PC-3 (cell line): ENCODE results near the gene SHISA6. TPM values are rescaled to one million over a fixed set of nuclear protein-coding genes. Genes with fewer than 3 reads are reported as not detected.

Experiments
- ATAC-seq: fragments of 200-7000 bp; cut with Tn5 transposase; 2 replicates; pipeline ENCODE4 v1.9.1; 2020; ENCODE audit warnings: mild to moderate bottlenecking, moderate library complexity
- BruUV-seq: library from RNA; stranded (reverse); fragments of 400-500 nt; replicated peaks from 2 replicates; lab custom pipeline; 2021; lab: Mats Ljungman, UMichigan
- CTCF ChIA-PET: fragments of 300-600 bp; sonication (Branson Sonifier 250); formaldehyde crosslinking; loops from one replicate; lab custom pipeline; 2022; ENCODE audit warnings: antibody characterized with exemption; lab: Charles Lee
- POLR2A ChIA-PET: fragments of 300-600 bp; sonication (Branson Sonifier 250); formaldehyde crosslinking; loops from one replicate; lab custom pipeline; 2022; ENCODE audit warnings: antibody characterized with exemption; ENCODE audit not compliant: unreplicated experiment; lab: Charles Lee
- DNase-seq: peaks from one replicate; pipeline ENCODE4 v3.0.0-alpha.2; 2015
- H2AFZ ChIP-seq: fragments of 300-600 bp; sonication (generic); 2 replicates; pipeline ENCODE4 v1.6.0; 2016; ENCODE audit warnings: antibody characterized with exemption, low read length
- H3F3A ChIP-seq: fragments of 300-600 bp; sonication (generic); one replicate; pipeline ENCODE4 v1.6.0; 2017; ENCODE audit warnings: antibody characterized with exemption, low read length, control low read depth, mild to moderate bottlenecking; ENCODE audit not compliant: unreplicated experiment
- H3K27ac ChIP-seq: fragments of 300-600 bp; sonication (generic); 2 replicates; pipeline ENCODE4 v1.5.1; 2016; ENCODE audit warnings: mild to moderate bottlenecking, low read length
- H3K27me3 ChIP-seq: fragments of 300-600 bp; sonication (generic); 2 replicates; pipeline ENCODE4 v1.6.1; 2016; ENCODE audit warnings: low read length, mixed read lengths
- H3K36me3 ChIP-seq: fragments of 300-600 bp; sonication (generic); 2 replicates; pipeline ENCODE4 v1.6.1; 2016; ENCODE audit warnings: low read depth, mixed run types, low read length, mixed read lengths
- H3K4me1 ChIP-seq: fragments of 300-600 bp; sonication (generic); 2 replicates; pipeline ENCODE4 v1.5.1; 2016; ENCODE audit warnings: low read length; ENCODE audit not compliant: insufficient read depth
- H3K4me2 ChIP-seq: fragments of 300-600 bp; sonication (generic); 2 replicates; pipeline ENCODE4 v1.6.0; 2016; ENCODE audit warnings: low read length
- H3K4me3 ChIP-seq: fragments of 300-600 bp; sonication (generic); 2 replicates; pipeline ENCODE4 v1.5.1; 2016; ENCODE audit warnings: mild to moderate bottlenecking, low read length, mixed read lengths
- H3K79me2 ChIP-seq: fragments of 300-600 bp; sonication (generic); 2 replicates; pipeline ENCODE4 v1.6.1; 2017; ENCODE audit warnings: low read length, mixed read lengths
- H3K9ac ChIP-seq: fragments of 300-600 bp; sonication (generic); 2 replicates; pipeline ENCODE4 v1.6.0; 2016; ENCODE audit warnings: mild to moderate bottlenecking, low read length
- H3K9me2 ChIP-seq: fragments of 300-600 bp; sonication (generic); replicated peaks from 2 replicates; pipeline ENCODE4 v1.6.1; 2016; ENCODE audit warnings: mixed run types, low read length, mixed read lengths
- H3K9me3 ChIP-seq: fragments of 300-600 bp; sonication (generic); 2 replicates; pipeline ENCODE4 v1.6.1; 2016; ENCODE audit warnings: low read length, mixed read lengths
- H4K20me1 ChIP-seq: fragments of 300-600 bp; sonication (generic); 2 replicates; pipeline ENCODE4 v1.6.1; 2016; ENCODE audit warnings: low read length, mixed read lengths
- EZH2 ChIP-seq: fragments of 300-600 bp; sonication (generic); IDR thresholded peaks from one replicate; pipeline ENCODE4 v1.6.1; 2017; ENCODE audit warnings: antibody characterized with exemption, mild to moderate bottlenecking, low read length; ENCODE audit not compliant: unreplicated experiment
- EZH2phosphoT487 ChIP-seq: fragments of 300-600 bp; sonication (generic); IDR thresholded peaks from 2 replicates; pipeline ENCODE4 v1.6.1; 2018; ENCODE audit warnings: mild to moderate bottlenecking, antibody characterized with exemption, low read length, borderline replicate concordance
- intact Hi-C: fragments of 100-400 bp; cut with micrococcal nuclease; formaldehyde crosslinking; loops from 2 replicates; pipeline ENCODE4 v1.9.0; 2023
- total RNA-seq: library from RNA; depleted of rRNA; stranded (reverse); fragments of >200 nt; gene quantifications from 2 replicates; pipeline ENCODE4 v1.2.3, GENCODE V29; 2014
- TF ChIP-seq, protein P1 (sequence below): fragments of 300-600 bp; sonication (generic); conservative IDR thresholded peaks from 2 replicates; pipeline ENCODE4 v1.5.1; 2017; ENCODE audit warnings: antibody characterized with exemption, low read depth, mild to moderate bottlenecking, low read length

Gene SHISA6
- total RNA-seq, 1 experiment from 2014 or later, result not detected

DNA sequence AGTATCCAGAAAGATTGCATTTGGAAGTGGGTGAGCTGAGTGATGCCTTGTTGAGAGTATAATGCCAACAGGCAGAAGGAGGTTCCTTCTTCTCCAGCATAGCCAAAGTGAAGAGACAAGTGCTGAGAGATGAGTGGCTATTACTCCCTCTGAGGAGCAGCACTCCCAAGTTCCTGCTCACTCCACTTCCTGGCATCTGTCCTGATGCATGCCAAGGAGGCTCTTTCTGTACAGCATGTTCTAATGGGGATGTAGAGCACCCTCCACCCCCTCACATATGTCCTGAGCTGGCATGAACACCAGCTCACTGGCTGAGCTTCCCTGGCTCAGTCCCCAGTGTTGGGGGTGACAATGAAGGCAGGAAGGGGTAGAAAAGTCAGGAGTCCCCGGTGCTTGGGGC lies 313.0 kb downstream of the SHISA6 start:
- H3K36me3 ChIP-seq, result no peaks in the 10 kb centered on the region
- intact Hi-C loops, result no loop called here
- H3K9me3 ChIP-seq, result no peaks in the 10 kb centered on the region
- no peaks in the 10 kb centered on the region for H4K20me1 ChIP-seq
- BruUV-seq, result no TSS peak
- ATAC-seq (no peak), DNase-seq (no peak)
- no peaks in the 10 kb centered on the region for H3F3A ChIP-seq
- ChIA-PET CTCF (no interaction called here), POLR2A (no interaction called here)
- no peaks in the 10 kb centered on the region for H3K9me2 ChIP-seq
- H3K4me1 ChIP-seq, result no peaks in the 10 kb centered on the region
- no peaks in the 10 kb centered on the region for H3K27me3 ChIP-seq
- TF ChIP-seq EZH2phosphoT487, result no peak
- TF ChIP-seq, protein P1, sequence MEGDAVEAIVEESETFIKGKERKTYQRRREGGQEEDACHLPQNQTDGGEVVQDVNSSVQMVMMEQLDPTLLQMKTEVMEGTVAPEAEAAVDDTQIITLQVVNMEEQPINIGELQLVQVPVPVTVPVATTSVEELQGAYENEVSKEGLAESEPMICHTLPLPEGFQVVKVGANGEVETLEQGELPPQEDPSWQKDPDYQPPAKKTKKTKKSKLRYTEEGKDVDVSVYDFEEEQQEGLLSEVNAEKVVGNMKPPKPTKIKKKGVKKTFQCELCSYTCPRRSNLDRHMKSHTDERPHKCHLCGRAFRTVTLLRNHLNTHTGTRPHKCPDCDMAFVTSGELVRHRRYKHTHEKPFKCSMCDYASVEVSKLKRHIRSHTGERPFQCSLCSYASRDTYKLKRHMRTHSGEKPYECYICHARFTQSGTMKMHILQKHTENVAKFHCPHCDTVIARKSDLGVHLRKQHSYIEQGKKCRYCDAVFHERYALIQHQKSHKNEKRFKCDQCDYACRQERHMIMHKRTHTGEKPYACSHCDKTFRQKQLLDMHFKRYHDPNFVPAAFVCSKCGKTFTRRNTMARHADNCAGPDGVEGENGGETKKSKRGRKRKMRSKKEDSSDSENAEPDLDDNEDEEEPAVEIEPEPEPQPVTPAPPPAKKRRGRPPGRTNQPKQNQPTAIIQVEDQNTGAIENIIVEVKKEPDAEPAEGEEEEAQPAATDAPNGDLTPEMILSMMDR, result no peak
- no peak for TF ChIP-seq EZH2
- no peaks in the 10 kb centered on the region for H3K79me2 ChIP-seq
- no peak overlapping the region for H3K9ac ChIP-seq
- no peak overlapping the region for H2AFZ ChIP-seq
- H3K4me3 ChIP-seq, result no peak overlapping the region
- no peak overlapping the region for H3K27ac ChIP-seq
- H3K4me2 ChIP-seq, result no peak overlapping the region

DNA sequence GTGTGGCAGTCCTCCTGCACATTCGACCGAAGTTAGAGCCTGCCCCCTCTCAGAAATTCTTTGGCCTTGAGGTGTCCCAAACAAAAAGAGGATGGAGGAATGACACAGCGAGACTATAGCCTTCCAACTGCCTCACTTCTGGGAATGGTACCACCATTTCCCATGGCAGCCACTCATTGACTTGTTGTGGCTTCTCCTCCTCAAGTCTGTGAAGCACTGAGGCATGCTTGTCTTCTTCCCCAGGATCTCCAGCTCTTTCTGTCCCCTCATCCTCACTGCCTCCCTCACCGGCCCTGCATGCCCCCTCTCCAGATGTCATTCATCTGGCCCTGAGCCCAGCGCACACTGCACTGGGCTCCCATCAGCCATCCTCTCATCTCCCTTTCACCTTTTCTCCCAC lies 313.5 kb downstream of the SHISA6 start:
- Histone ChIP-seq H3F3A (no peaks in the 10 kb centered on the region), H3K9me3 (no peaks in the 10 kb centered on the region), H3K27ac (no peak overlapping the region), H4K20me1 (no peaks in the 10 kb centered on the region), H2AFZ (no peak overlapping the region), H3K4me1 (no peaks in the 10 kb centered on the region), H3K79me2 (no peaks in the 10 kb centered on the region), H3K36me3 (no peaks in the 10 kb centered on the region), H3K9ac (no peak overlapping the region), H3K4me2 (no peak overlapping the region), H3K4me3 (no peak overlapping the region), H3K27me3 (no peaks in the 10 kb centered on the region), H3K9me2 (no peaks in the 10 kb centered on the region)
- TF ChIP-seq, protein P1, result no peak
- TF ChIP-seq EZH2phosphoT487 (no peak), EZH2 (no peak)
- POLR2A ChIA-PET, result no interaction called here
- CTCF ChIA-PET, result no interaction called here
- DNase-seq, result no peak
- no peak for ATAC-seq
- intact Hi-C loops, result no loop called here
- no TSS peak for BruUV-seq

- Histone ChIP-seq H3K36me3 (no peaks in the 10 kb centered on the region), H3K9me3 (no peaks in the 10 kb centered on the region), H3K27ac (no peak overlapping the region), H3K4me2 (no peak overlapping the region), H3F3A (no peaks in the 10 kb centered on the region), H3K9me2 (no peaks in the 10 kb centered on the region), H3K9ac (no peak overlapping the region), H3K27me3 (no peaks in the 10 kb centered on the region), H3K4me1 (no peaks in the 10 kb centered on the region), H3K4me3 (no peak overlapping the region), H3K79me2 (no peaks in the 10 kb centered on the region), H4K20me1 (no peaks in the 10 kb centered on the region), H2AFZ (no peak overlapping the region)
- ChIA-PET POLR2A (no interaction called here), CTCF (no interaction called here)
- no TSS peak for BruUV-seq
- DNase-seq (no peak), ATAC-seq (no peak)
- TF ChIP-seq EZH2 (no peak), EZH2phosphoT487 (no peak)
- TF ChIP-seq, protein P1, result no peak
- intact Hi-C loops, result no loop called here
Observed at GRCh38 chr17:11555530-11555929, 314.5 kb downstream of the SHISA6 start.
